HEK293 (cell line): ENCODE measurements around the gene SRC.

ENCODE experiments used
- CTCF ChIP-seq: fragments of 450-650 bp; formaldehyde crosslinking; IDR thresholded peaks from 2 replicates; pipeline ENCODE4 v1.5.1; 2016; ENCODE audit warnings: missing biosample characterization, missing genetic modification characterization
- HOXA7 ChIP-seq: sonication (generic); formaldehyde crosslinking; IDR thresholded peaks from 2 replicates; pipeline ENCODE4 v1.8.1; 2022; ENCODE audit warnings: missing genetic modification reagents, borderline replicate concordance
- PATZ1 ChIP-seq: fragments of 450-650 bp; formaldehyde crosslinking; IDR thresholded peaks from 2 replicates; pipeline ENCODE4 v1.5.1; 2016; ENCODE audit warnings: missing biosample characterization, missing genetic modification characterization
- TCF7L2 ChIP-seq: IDR thresholded peaks from 2 replicates; pipeline ENCODE4 v1.6.1; 2011; ENCODE audit warnings: low read depth, mild to moderate bottlenecking, inconsistent platforms, low read length, moderate library complexity, borderline replicate concordance
- YY1 ChIP-seq: fragments of 450-650 bp; formaldehyde crosslinking; IDR thresholded peaks from 2 replicates; pipeline ENCODE4 v1.5.1; 2018; ENCODE audit warnings: missing biosample characterization, missing genetic modification characterization
- ZBTB1 ChIP-seq: fragments of 450-650 bp; formaldehyde crosslinking; IDR thresholded peaks from 2 replicates; pipeline ENCODE4 v1.5.1; 2016; ENCODE audit warnings: missing biosample characterization, missing genetic modification characterization
- ZNF133 ChIP-seq: fragments of 450-650 bp; formaldehyde crosslinking; IDR thresholded peaks from 2 replicates; pipeline ENCODE4 v1.5.1; 2016; ENCODE audit warnings: missing biosample characterization, missing genetic modification characterization
- ZNF555 ChIP-seq: fragments of 450-650 bp; formaldehyde crosslinking; conservative IDR thresholded peaks from 2 replicates; pipeline ENCODE4 v1.5.1; 2017; ENCODE audit warnings: missing biosample characterization, mild to moderate bottlenecking, missing genetic modification characterization, inconsistent platforms
- ZNF629 ChIP-seq: fragments of 450-650 bp; formaldehyde crosslinking; IDR thresholded peaks from 2 replicates; pipeline ENCODE4 v1.5.1; 2017; ENCODE audit warnings: missing biosample characterization, missing genetic modification characterization
- TF ChIP-seq, protein P1 (sequence below): fragments of 450-650 bp; formaldehyde crosslinking; IDR thresholded peaks from 2 replicates; pipeline ENCODE4 v1.5.1; 2016; ENCODE audit warnings: missing biosample characterization, missing genetic modification characterization

DNA sequence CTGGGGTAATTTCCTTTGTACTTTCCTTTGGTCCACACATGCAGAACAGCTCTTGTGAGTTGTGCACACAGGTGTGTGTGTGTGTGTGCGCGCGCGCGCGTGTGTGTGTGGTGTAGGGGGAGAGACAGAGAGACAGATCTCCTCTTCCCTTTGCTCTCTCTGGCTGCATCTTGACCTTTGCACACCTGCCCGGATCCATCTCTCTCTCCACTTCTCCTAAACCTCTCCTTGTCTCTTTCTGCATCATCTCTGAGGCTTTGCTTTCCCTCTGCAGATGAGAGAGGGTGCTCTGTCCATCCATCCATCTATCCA, 67.0 kb downstream of the SRC start:
- TF ChIP-seq CTCF (tag by site-specific recombination) (no peak), HOXA7 (CRISPR knock-in tag) (no peak), ZNF133 (tag by site-specific recombination) (no peak), ZNF555 (tag by site-specific recombination) (no peak), YY1 (tag by site-specific recombination) (no peak), TCF7L2 (no peak), ZNF629 (tag by site-specific recombination) (no peak), ZBTB1 (no peak), PATZ1 (tag by site-specific recombination) (no peak)
- TF ChIP-seq, protein P1, sequence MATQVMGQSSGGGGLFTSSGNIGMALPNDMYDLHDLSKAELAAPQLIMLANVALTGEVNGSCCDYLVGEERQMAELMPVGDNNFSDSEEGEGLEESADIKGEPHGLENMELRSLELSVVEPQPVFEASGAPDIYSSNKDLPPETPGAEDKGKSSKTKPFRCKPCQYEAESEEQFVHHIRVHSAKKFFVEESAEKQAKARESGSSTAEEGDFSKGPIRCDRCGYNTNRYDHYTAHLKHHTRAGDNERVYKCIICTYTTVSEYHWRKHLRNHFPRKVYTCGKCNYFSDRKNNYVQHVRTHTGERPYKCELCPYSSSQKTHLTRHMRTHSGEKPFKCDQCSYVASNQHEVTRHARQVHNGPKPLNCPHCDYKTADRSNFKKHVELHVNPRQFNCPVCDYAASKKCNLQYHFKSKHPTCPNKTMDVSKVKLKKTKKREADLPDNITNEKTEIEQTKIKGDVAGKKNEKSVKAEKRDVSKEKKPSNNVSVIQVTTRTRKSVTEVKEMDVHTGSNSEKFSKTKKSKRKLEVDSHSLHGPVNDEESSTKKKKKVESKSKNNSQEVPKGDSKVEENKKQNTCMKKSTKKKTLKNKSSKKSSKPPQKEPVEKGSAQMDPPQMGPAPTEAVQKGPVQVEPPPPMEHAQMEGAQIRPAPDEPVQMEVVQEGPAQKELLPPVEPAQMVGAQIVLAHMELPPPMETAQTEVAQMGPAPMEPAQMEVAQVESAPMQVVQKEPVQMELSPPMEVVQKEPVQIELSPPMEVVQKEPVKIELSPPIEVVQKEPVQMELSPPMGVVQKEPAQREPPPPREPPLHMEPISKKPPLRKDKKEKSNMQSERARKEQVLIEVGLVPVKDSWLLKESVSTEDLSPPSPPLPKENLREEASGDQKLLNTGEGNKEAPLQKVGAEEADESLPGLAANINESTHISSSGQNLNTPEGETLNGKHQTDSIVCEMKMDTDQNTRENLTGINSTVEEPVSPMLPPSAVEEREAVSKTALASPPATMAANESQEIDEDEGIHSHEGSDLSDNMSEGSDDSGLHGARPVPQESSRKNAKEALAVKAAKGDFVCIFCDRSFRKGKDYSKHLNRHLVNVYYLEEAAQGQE (tag by site-specific recombination), result no peak
